K562 (cell line): ENCODE measurements around the gene MUC3A. TPM values are rescaled to one million over a fixed set of nuclear protein-coding genes. Genes with fewer than 3 reads are reported as not detected.
A peak's percentile ranks its signal among the peaks of the same experiment; 100 is the strongest.

Experiments used
- ATAC-seq: fragments of 200-7000 bp; cut with Tn5 transposase; 3 replicates; pipeline ENCODE4 v1.9.1; 2020; ENCODE audit warnings: moderate library complexity
- BruUV-seq: library from RNA; stranded (reverse); fragments of 400-500 nt; replicated peaks from 2 replicates; lab custom pipeline; 2021; lab: Mats Ljungman, UMichigan
- CTCF ChIA-PET: fragments of 300-600 bp; formaldehyde crosslinking; extraction: SDS; loops from one replicate; lab custom pipeline; 2021; ENCODE audit warnings: low intra/inter-chr PET ratio; lab: Yijun Ruan, JAX
- POLR2A ChIA-PET: fragments of 300-600, 350-650 bp; sonication (Branson Sonifier 250); formaldehyde crosslinking; extraction: SDS; loops from one replicate; lab custom pipeline; 2021; ENCODE audit warnings: antibody characterized with exemption, inconsistent platforms; lab: Yijun Ruan, JAX
- DNase-seq, 4 experiments: peaks; one replicate each; pipeline versions ENCODE4 v3.0.0 to v3.0.0-alpha.2; 2011 to 2018; ENCODE audit warnings: low spot score in 3 of 4, mixed read lengths in 3 of 4; ENCODE audit errors: extremely low read depth in 1 of 4
- FAIRE-seq: peaks from 2 replicates; lab custom pipeline; 2011; peaks lifted over from hg19 to GRCh38; lab: Jason Lieb, UNC
- H2AFZ ChIP-seq: 2 replicates; pipeline ENCODE4 v1.6.0; 2011; ENCODE audit warnings: low read depth, low read length, control low read depth, inconsistent platforms
- H3K27ac ChIP-seq: fragments of 200-600 bp; 3 replicates; pipeline ENCODE4 v1.8.0; 2011; ENCODE audit warnings: low read depth, mild to moderate bottlenecking, control low read depth, inconsistent platforms, low read length, moderate library complexity, mixed read lengths; ENCODE audit errors: extremely low read depth
- H3K27me3 ChIP-seq, 2 experiments: fragments of 300-600 bp in 1 of 2; 2 replicates in 1 of 2; 3 replicates in 1 of 2; pipeline versions ENCODE4 v1.6.0 to v1.8.0; 2011; ENCODE audit warnings: inconsistent platforms in 2 of 2, low read length in 2 of 2, mild to moderate bottlenecking in 1 of 2, mixed read lengths in 1 of 2, moderate library complexity in 1 of 2; ENCODE audit not compliant: control insufficient read depth in 2 of 2, insufficient read depth in 2 of 2
- H3K36me3 ChIP-seq: fragments of 300-600 bp; 3 replicates; pipeline ENCODE4 v1.8.0; 2011; ENCODE audit warnings: mild to moderate bottlenecking, low read length, inconsistent platforms; ENCODE audit not compliant: control insufficient read depth, insufficient read depth
- H3K4me1 ChIP-seq, 2 experiments: fragments of 200-600 bp in 1 of 2; replicated peaks in 1 of 2; 2 replicates in 1 of 2; 3 replicates in 1 of 2; pipeline versions ENCODE4 v1.5.1 to v1.8.0; 2011; ENCODE audit warnings: inconsistent platforms in 2 of 2, low read length in 2 of 2, mild to moderate bottlenecking in 1 of 2, mixed read lengths in 1 of 2, moderate library complexity in 1 of 2; ENCODE audit not compliant: control insufficient read depth in 2 of 2, insufficient read depth in 2 of 2
- H3K4me2 ChIP-seq: 2 replicates; pipeline ENCODE4 v1.6.1; 2011; ENCODE audit warnings: low read length, control low read depth, inconsistent platforms, mixed read lengths; ENCODE audit not compliant: insufficient read depth
- H3K4me3 ChIP-seq: fragments of 200-600 bp; sonication (generic), shearing (Covaris generic); 2 replicates; pipeline ENCODE4 v1.5.1; 2016; ENCODE audit warnings: control low read depth, inconsistent platforms
- H3K79me2 ChIP-seq: fragments of 200-600 bp; 3 replicates; pipeline ENCODE4 v1.8.0; 2011; ENCODE audit warnings: low read length, inconsistent platforms; ENCODE audit not compliant: control insufficient read depth, insufficient read depth
- H3K9ac ChIP-seq, 2 experiments: 2 replicates each; pipeline versions ENCODE4 v1.6.0 to v1.6.1; 2011; ENCODE audit warnings: low read depth in 2 of 2, low read length in 2 of 2, control low read depth in 1 of 2, inconsistent platforms in 1 of 2, mild to moderate bottlenecking in 1 of 2, mixed read lengths in 1 of 2; ENCODE audit not compliant: insufficient read depth in 1 of 2
- H3K9me1 ChIP-seq: one replicate; pipeline ENCODE4 v1.6.0; 2011; ENCODE audit warnings: inconsistent platforms, mild to moderate bottlenecking, low read length, moderate library complexity; ENCODE audit not compliant: control insufficient read depth, insufficient read depth
- H3K9me3 ChIP-seq: replicated peaks from 2 replicates; pipeline ENCODE4 v1.5.1; 2011; ENCODE audit warnings: low read depth, low read length, inconsistent platforms; ENCODE audit not compliant: control insufficient read depth, insufficient read depth
- H4K20me1 ChIP-seq: replicated peaks from 2 replicates; pipeline ENCODE4 v1.6.1; 2011; ENCODE audit warnings: low read length, inconsistent platforms, mixed read lengths; ENCODE audit not compliant: control insufficient read depth, insufficient read depth
- BDP1 ChIP-seq: IDR thresholded peaks from 3 replicates; pipeline ENCODE4 v1.6.1; 2011; ENCODE audit not compliant: insufficient read length, insufficient read depth
- CEBPB ChIP-seq: fragments of 450-650 bp; IDR thresholded peaks from 2 replicates; pipeline ENCODE4 v1.6.1; 2016; ENCODE audit warnings: missing genetic modification characterization, missing compliant biosample characterization
- RBFOX2 ChIP-seq: fragments of 200-400 bp; formaldehyde crosslinking; IDR thresholded peaks from 2 replicates; pipeline ENCODE4 v1.6.1; 2017; ENCODE audit warnings: low read depth, mild to moderate bottlenecking, low read length, moderate library complexity
- TEAD2 ChIP-seq: fragments of 450-650 bp; IDR thresholded peaks from 2 replicates; pipeline ENCODE4 v1.6.1; 2016; ENCODE audit warnings: missing genetic modification characterization, control low read depth, missing compliant biosample characterization
- ZNF699 ChIP-seq: fragments of 250-450 bp; sonication (Bioruptor Pico); IDR thresholded peaks from 2 replicates; pipeline ENCODE4 v1.8.0; 2021; ENCODE audit warnings: mild to moderate bottlenecking, moderate library complexity; ENCODE audit not compliant: insufficient replicate concordance
- WGBS: fragments of 100-300 bp; shearing (Covaris generic); methylation state at CpG from one replicate; pipeline ENCODE4 v1.1.6; 2016; ENCODE audit warnings: low coverage, mixed read lengths; ENCODE audit not compliant: insufficient coverage; ENCODE audit errors: missing lambda C conversion rate; 5-methylcytosine and 5-hydroxymethylcytosine counted together
- in situ Hi-C: fragments of 300-500 bp; cut with MboI; formaldehyde crosslinking; loops from 4 replicates; pipeline ENCODE4 v1.15.0; 2018; ENCODE audit warnings: inconsistent platforms, mixed read lengths
- intact Hi-C: fragments of 100-400 bp; cut with micrococcal nuclease; formaldehyde crosslinking; loops from 2 replicates; pipeline ENCODE4 v1.14.2; 2022
- polyA plus RNA-seq, 8 experiments: library from polyadenylated mRNA; depleted of rRNA in 4 of 8; stranded (reverse) in 5 of 8; unstranded in 3 of 8; fragments of >200 nt; fragmentation: Nextera tagmentation in 2 of 8; fragmentation: Illumina TruSeq in 1 of 8; extraction: Ambion mirVana in 2 of 8; extraction: Trizol in 1 of 8; gene quantifications; 2 replicates each; pipeline versions ENCODE4 v1.2.1 to v1.2.3, GENCODE V29; 2011 to 2014; ENCODE audit warnings: inconsistent platforms in 1 of 8, missing spikeins in 1 of 8
- total RNA-seq, 7 experiments: library from RNA; depleted of rRNA in 6 of 7; stranded (reverse); fragments of >200 nt in 6 of 7; fragmentation: Illumina TruSeq in 2 of 7; extraction: Trizol in 2 of 7; gene quantifications; 2 replicates each; pipeline versions ENCODE4 v1.2.1 to v1.2.3, GENCODE V29; 2011 to 2021; ENCODE audit warnings: low replicate concordance in 1 of 7

Gene MUC3A
- total and polyA plus RNA-seq, 9 of the 15 experiments (the other 6 are each of a cell fraction or from before 2014, with no cell fraction given), result 0.06 to 2.2 (median 0.20) TPM; not detected in 1

- POLR2A ChIA-PET, result interaction anchor here (0.7 kb wide), 1 partner anchor 114 kb away, joined by 3 read pairs; no protein-coding TSS in a partner anchor
- TF ChIP-seq CEBPB (peak; percentile 19; the same call in 1 of the 2 replicates), ZNF699 (CRISPR knock-in tag) (no peak)
- TF ChIP-seq, all 486 proteins: peak for 1
- ATAC-seq (peak; percentile 23), DNase-seq (peak in 1 of 4 experiments; percentile 17), FAIRE-seq (no peak)
- Histone ChIP-seq H3K79me2 (no peaks in the 10 kb centered on the region), H3K36me3 (no peaks in the 10 kb centered on the region), H3K4me2 (no peak overlapping the region), H3K27ac (no peak overlapping the region), H3K4me3 (no peak overlapping the region), H4K20me1 (0 out of 2 replicates have a peak, but pooled peaks cover 2% of the 10 kb centered on the region), H3K4me1 (peaks cover 0 to 10% of the 10 kb centered on the region in 2 experiments; a peak in 2 of 5 replicates), H3K27me3 (peaks cover 30 to 51% of the 10 kb centered on the region in 2 experiments), H2AFZ (no peak overlapping the region), H3K9me3 (no peaks in the 10 kb centered on the region), H3K9ac (no peak overlapping the region), H3K9me1 (no peaks in the 10 kb centered on the region)
- in situ Hi-C loops (no loop called here), intact Hi-C loops (loop anchor here (2.0 kb wide), 1 partner anchor 17 kb away; the partner anchor contains the start of gene MUC12)
- CTCF ChIA-PET, result no interaction called here
- under 1% methylated on average over 15 of the region's 15 CpGs for WGBS
- no TSS peak for BruUV-seq
Observed at GRCh38 chr7:100951888-100952560, 2.7 kb downstream of the MUC3A start.

GRCh38 chr7:100952641-100953040 lies 3.3 kb downstream of the MUC3A start:
- Histone ChIP-seq H2AFZ (no peak overlapping the region), H3K36me3 (no peaks in the 10 kb centered on the region), H3K27ac (no peak overlapping the region), H3K27me3 (peaks cover 30 to 55% of the 10 kb centered on the region in 2 experiments), H3K79me2 (no peaks in the 10 kb centered on the region), H3K4me3 (no peak overlapping the region), H4K20me1 (0 out of 2 replicates have a peak, but pooled peaks cover 2% of the 10 kb centered on the region), H3K4me1 (peaks cover 0 to 8% of the 10 kb centered on the region in 2 experiments; a peak in 2 of 5 replicates), H3K4me2 (no peak overlapping the region), H3K9me3 (no peaks in the 10 kb centered on the region), H3K9me1 (no peaks in the 10 kb centered on the region), H3K9ac (no peak overlapping the region)
- CTCF ChIA-PET, result no interaction called here
- in situ Hi-C loops, result no loop called here
- ATAC-seq, result no peak
- 0% methylated on average over 2 of the region's 2 CpGs for WGBS
- peak in 1 of 4 experiments; percentile 10 for DNase-seq
- no peak for FAIRE-seq
- no TSS peak for BruUV-seq
- intact Hi-C loops, result loop anchor here (2.0 kb wide), 1 partner anchor 16 kb away; the partner anchor contains the start of gene MUC12
- POLR2A ChIA-PET, result no interaction called here
- TF ChIP-seq RBFOX2 (no peak), TEAD2 (tag) (no peak), BDP1 (no peak)
